Liver (tissue), 9 donors: ENCODE data around the gene NPNT. TPM values are rescaled to one million over a fixed set of nuclear protein-coding genes. Genes with fewer than 3 reads are reported as not detected.

Source experiments
- DNase-seq: peaks from one replicate; pipeline ENCODE4 v3.0.0-alpha.2; 2017; ENCODE audit warnings: low spot score
- H3K27ac ChIP-seq, 2 donors: one replicate each; pipeline ENCODE4 v1.7.0; 2013; ENCODE audit warnings: inconsistent platforms in 2 of 2, low read length in 2 of 2, control low read depth in 1 of 2, low read depth in 1 of 2, mild to moderate bottlenecking in 1 of 2
- H3K27me3 ChIP-seq, 4 donors: one replicate each; pipeline versions ENCODE4 v1.6.1 to v1.7.0; 2013; ENCODE audit warnings: low read length in 3 of 4, inconsistent platforms in 1 of 4, mild to moderate bottlenecking in 1 of 4, moderate library complexity in 1 of 4; ENCODE audit not compliant: control insufficient read depth in 4 of 4, insufficient read depth in 4 of 4
- H3K36me3 ChIP-seq, 4 donors: one replicate each; pipeline versions ENCODE4 v1.6.1 to v1.7.0; 2013; ENCODE audit warnings: low read length in 3 of 4, mild to moderate bottlenecking in 3 of 4, low read depth in 1 of 4, moderate library complexity in 1 of 4; ENCODE audit not compliant: control insufficient read depth in 4 of 4, insufficient read depth in 3 of 4
- H3K4me1 ChIP-seq, 4 donors: one replicate each; pipeline versions ENCODE4 v1.6.1 to v1.7.0; 2013; ENCODE audit warnings: low read length in 3 of 4, mild to moderate bottlenecking in 3 of 4, moderate library complexity in 1 of 4; ENCODE audit not compliant: control insufficient read depth in 4 of 4, insufficient read depth in 4 of 4
- H3K4me3 ChIP-seq, 3 donors: one replicate each; pipeline versions ENCODE4 v1.6.1 to v1.7.0; 2013; ENCODE audit warnings: low read length in 3 of 3, control low read depth in 1 of 3, low read depth in 1 of 3, mild to moderate bottlenecking in 1 of 3
- H3K9ac ChIP-seq, 2 donors: one replicate each; pipeline ENCODE4 v1.7.0; 2013; ENCODE audit warnings: low read length in 2 of 2, mild to moderate bottlenecking in 2 of 2, moderate library complexity in 2 of 2, control low read depth in 1 of 2, low read depth in 1 of 2
- H3K9me3 ChIP-seq, 4 donors: one replicate each; pipeline versions ENCODE4 v1.6.1 to v1.7.0; 2013; ENCODE audit warnings: low read length in 3 of 4; ENCODE audit not compliant: control insufficient read depth in 4 of 4
- EGR1 ChIP-seq, 2 donors: IDR thresholded peaks; 2 replicates each; pipeline ENCODE4 v1.6.1; 2016 to 2018; ENCODE audit warnings: antibody characterized with exemption in 2 of 2, low read depth in 2 of 2
- FOXA2 ChIP-seq: IDR thresholded peaks from 2 replicates; pipeline ENCODE4 v1.6.1; 2016; ENCODE audit warnings: antibody characterized with exemption
- HNF4A ChIP-seq, 2 donors: conservative IDR thresholded peaks; 2 replicates each; pipeline ENCODE4 v1.6.1; 2016; ENCODE audit warnings: antibody characterized with exemption in 2 of 2, mild to moderate bottlenecking in 2 of 2
- HNF4G ChIP-seq: IDR thresholded peaks from 2 replicates; pipeline ENCODE4 v1.6.1; 2016; ENCODE audit warnings: antibody characterized with exemption
- JUND ChIP-seq, 2 donors: IDR thresholded peaks; 2 replicates each; pipeline ENCODE4 v1.6.1; 2016; ENCODE audit warnings: antibody characterized with exemption in 2 of 2
- NR2F2 ChIP-seq: IDR thresholded peaks from 2 replicates; pipeline ENCODE4 v1.6.1; 2016; ENCODE audit warnings: antibody characterized with exemption
- RAD21 ChIP-seq, 2 donors: IDR thresholded peaks; 2 replicates each; pipeline ENCODE4 v1.6.1; 2016; ENCODE audit warnings: antibody characterized with exemption in 2 of 2, mild to moderate bottlenecking in 2 of 2
- REST ChIP-seq: IDR thresholded peaks from 2 replicates; pipeline ENCODE4 v1.6.1; 2016; ENCODE audit warnings: antibody characterized with exemption, mild to moderate bottlenecking
- TAF1 ChIP-seq: conservative IDR thresholded peaks from 2 replicates; pipeline ENCODE4 v1.6.1; 2016; ENCODE audit warnings: antibody characterized with exemption, mild to moderate bottlenecking
- YY1 ChIP-seq: IDR thresholded peaks from 2 replicates; pipeline ENCODE4 v1.6.1; 2016; ENCODE audit warnings: antibody characterized with exemption, mild to moderate bottlenecking
- ZBTB33 ChIP-seq: IDR thresholded peaks from 2 replicates; pipeline ENCODE4 v1.6.1; 2016; ENCODE audit warnings: antibody characterized with exemption
- WGBS: extraction: QIAGEN DNeasy Blood & Tissue Kit; methylation state at CpG from one replicate; pipeline ENCODE4 v1.1.7; 2013; 5-methylcytosine and 5-hydroxymethylcytosine counted together
- polyA plus RNA-seq, 2 donors: library from polyadenylated mRNA; stranded (reverse) in 1 of 2; unstranded in 1 of 2; fragments of 200-250 nt in 1 of 2; fragments of >200 nt in 1 of 2; fragmentation: Nextera tagmentation in 1 of 2; extraction: Ambion mirVana in 1 of 2; gene quantifications; one replicate each; pipeline versions ENCODE4 v1.2.1 to v1.2.3, GENCODE V29; 2013 to 2015
- total RNA-seq, 2 donors: library from RNA; depleted of rRNA; stranded (reverse); fragments of >200 nt; gene quantifications; one replicate each; pipeline ENCODE4 v1.2.3, GENCODE V29; 2014
- donor health status: healthy.
- donor health status: healthy.
- donor health status: healthy.
- donor health status: healthy.
- donor health status: healthy.

The NPNT gene
- total and polyA plus RNA-seq, 4 donors = 1.3 to 4.4 (median 2.0) TPM

DNA sequence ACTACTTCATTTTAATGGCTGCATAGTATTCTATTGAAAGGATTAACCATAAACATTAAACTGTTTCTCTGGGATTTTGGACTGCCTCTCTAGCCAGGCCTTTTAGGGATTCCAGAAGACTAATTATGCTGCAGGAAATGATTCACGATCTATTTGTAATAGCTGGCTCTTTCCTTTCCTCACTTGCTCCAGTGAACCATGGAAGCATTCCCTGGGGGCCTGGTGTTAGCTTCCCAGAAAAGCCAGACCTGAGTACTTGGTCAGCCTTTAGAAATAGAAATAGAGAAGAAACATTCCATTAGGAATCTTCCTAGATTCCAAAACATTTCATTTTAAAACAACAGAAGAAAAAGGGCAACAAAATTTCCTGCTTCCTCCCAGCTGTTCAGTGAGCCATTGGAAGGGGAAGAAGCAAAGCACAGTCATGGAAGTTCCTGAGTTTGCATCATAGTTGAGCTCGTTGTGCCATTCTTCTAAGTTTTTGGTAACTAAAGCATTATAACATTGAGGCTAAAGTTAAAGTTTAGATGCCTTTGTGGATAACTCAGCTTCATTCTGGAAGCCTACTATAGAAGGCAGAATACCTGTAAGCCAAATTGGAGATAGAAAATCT is 83.5 kb downstream of the NPNT start:
- no peaks in the 10 kb centered on the region for H3K36me3 ChIP-seq
- no peaks in the 10 kb centered on the region for H3K9me3 ChIP-seq
- no peaks in the 10 kb centered on the region for H3K4me1 ChIP-seq
- DNase-seq = no peak
- 67% methylated on average over 2 of the region's 2 CpGs for WGBS
- H3K9ac ChIP-seq = no peak overlapping the region
- no peak overlapping the region for H3K4me3 ChIP-seq
- H3K27ac ChIP-seq = no peak overlapping the region
- no peaks in the 10 kb centered on the region for H3K27me3 ChIP-seq
- TF ChIP-seq EGR1 (IDR thresholded peaks at IDR 0.05; ENCODE audit: low read depth in 2 of 2) (no peak), REST (no peak), NR2F2 (no peak), TAF1 (no peak), ZBTB33 (no peak), RAD21 (IDR thresholded peaks at IDR 0.05) (no peak), HNF4A (conservative IDR thresholded peaks at IDR 0.05) (no peak), JUND (IDR thresholded peaks at IDR 0.05) (no peak)

DNA sequence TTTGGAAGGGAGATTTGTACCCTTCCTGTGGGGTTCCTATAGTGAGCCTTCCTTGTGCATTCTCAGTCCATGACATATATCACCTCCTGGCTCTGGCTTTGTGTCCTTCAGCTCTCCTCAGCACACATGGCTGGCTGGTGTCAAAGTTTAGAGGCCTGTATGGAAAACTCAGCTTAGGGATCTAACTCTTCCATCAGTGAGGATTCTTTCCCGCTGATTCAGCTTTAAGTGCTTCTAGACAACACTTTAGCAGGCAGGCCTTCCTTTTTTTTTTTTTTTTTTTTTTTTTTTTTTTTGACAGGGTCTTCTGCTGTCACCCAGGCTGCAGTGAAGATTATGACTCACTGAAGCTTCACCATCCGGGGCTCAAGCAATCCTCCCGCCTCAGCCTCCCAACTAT is 84.2 kb downstream of the NPNT start:
- 92% methylated on average over 3 of the region's 3 CpGs for WGBS
- H3K4me1 ChIP-seq = no peaks in the 10 kb centered on the region
- H3K9ac ChIP-seq = no peak overlapping the region
- TF ChIP-seq FOXA2 (no peak), HNF4G (no peak), YY1 (no peak), TAF1 (no peak), RAD21 (IDR thresholded peaks at IDR 0.05) (no peak), ZBTB33 (no peak), REST (no peak), NR2F2 (no peak)
- H3K4me3 ChIP-seq = no peak overlapping the region
- no peak for DNase-seq
- H3K27ac ChIP-seq = no peak overlapping the region
- no peaks in the 10 kb centered on the region for H3K9me3 ChIP-seq
- H3K36me3 ChIP-seq = no peaks in the 10 kb centered on the region
- no peaks in the 10 kb centered on the region for H3K27me3 ChIP-seq
